Activated effector memory CD4-positive, alpha-beta T cell treated with Interleukin-2 at 50 U/mL for 16 hours (primary cell): ENCODE results near the gene RTBDN.
A peak's percentile ranks its signal among the peaks of the same experiment; 100 is the strongest.

Experiments used
- DNase-seq: peaks from one replicate; pipeline ENCODE4 v3.0.0-alpha.2; 2020

The RTBDN gene

GRCh38 chr19:12791345-12792050 lies 42.9 kb downstream of the RTBDN start, which contains the start of gene JUNB:
Gene JUNB, plus strand, starts transcription at chr19:12791486. Its CDS starts 286 bp downstream, at chr19:12791772.
- peak; percentile 93 for DNase-seq

GRCh38 chr19:12790628-12791344 lies 43.6 kb downstream of the RTBDN start:
- DNase-seq = no peak

- DNase-seq = peak; percentile 82
Observed at GRCh38 chr19:12789904-12790619, 44.3 kb downstream of the RTBDN start.

- DNase-seq = no peak
Observed at GRCh38 chr19:12789098-12789903, 45.1 kb downstream of the RTBDN start.

GRCh38 chr19:12788682-12789097 lies 45.7 kb downstream of the RTBDN start:
- no peak for DNase-seq

- no peak for DNase-seq
Observed at GRCh38 chr19:12788042-12788681, 46.2 kb downstream of the RTBDN start.

GRCh38 chr19:12787458-12787857 lies 46.9 kb downstream of the RTBDN start:
- DNase-seq = no peak

- no peak for DNase-seq
Observed at GRCh38 chr19:12786952-12787351, 47.4 kb downstream of the RTBDN start.

GRCh38 chr19:12786141-12786870 lies 48.1 kb downstream of the RTBDN start:
- no peak for DNase-seq

- no peak for DNase-seq
Observed at GRCh38 chr19:12785431-12786031, 48.8 kb downstream of the RTBDN start.

- no peak for DNase-seq
Observed at GRCh38 chr19:12784871-12785430, 49.4 kb downstream of the RTBDN start.

GRCh38 chr19:12784394-12784870 lies 49.9 kb downstream of the RTBDN start:
- no peak for DNase-seq

- no peak for DNase-seq
Observed at GRCh38 chr19:12783849-12784393, 50.5 kb downstream of the RTBDN start.

- no peak for DNase-seq
Observed at GRCh38 chr19:12783291-12783848, 51.0 kb downstream of the RTBDN start.

GRCh38 chr19:12782424-12783290 lies 51.7 kb downstream of the RTBDN start:
- peak; percentile 90 for DNase-seq

- no peak for DNase-seq
Observed at GRCh38 chr19:12782174-12782423, 52.3 kb downstream of the RTBDN start.

- DNase-seq = no peak
Observed at GRCh38 chr19:12779162-12779993, 55.0 kb downstream of the RTBDN start.

- DNase-seq = no peak
Observed at GRCh38 chr19:12778905-12779161, 55.5 kb downstream of the RTBDN start.
